Measurements from ENCODE around the gene RUFY4. TPM values are rescaled to one million over a fixed set of nuclear protein-coding genes. Genes with fewer than 3 reads are reported as not detected.

Gene RUFY4
- total RNA-seq, 1 experiment from 2014 or later, result 0.66 TPM

- Histone ChIP-seq H3K9me3 (ENCODE audit: control insufficient read depth, low read depth, low read length) (no peaks in the 10 kb centered on the region), H2AK5ac (ENCODE audit: insufficient read length, low read length) (no peak overlapping the region), H3K79me1 (ENCODE audit: insufficient read depth, low read depth, low read length, poor library complexity, severe bottlenecking) (no peaks in the 10 kb centered on the region), H4K8ac (replicated peaks; ENCODE audit: insufficient read length, low read depth, low read length) (no peak overlapping the region), H4K5ac (ENCODE audit: insufficient read length, low read depth, low read length) (no peak overlapping the region), H2BK120ac (ENCODE audit: low read depth, low read length, poor library complexity, severe bottlenecking) (no peak overlapping the region), H3K18ac (ENCODE audit: insufficient read length, low read depth, low read length) (no peak overlapping the region), H3K14ac (ENCODE audit: insufficient read depth, low read length) (no peak overlapping the region), H3K4ac (ENCODE audit: low read depth, low read length) (no peak overlapping the region), H4K20me1 (ENCODE audit: control insufficient read depth, insufficient read depth, insufficient read length) (no peaks in the 10 kb centered on the region), H4K91ac (ENCODE audit: insufficient read length, low read depth, low read length) (no peak overlapping the region), H2BK15ac (ENCODE audit: low read depth, low read length) (no peak overlapping the region), H3K4me2 (ENCODE audit: insufficient read depth, insufficient read length, low read length) (no peak overlapping the region), H3K9ac (ENCODE audit: extremely low read depth, insufficient read length, low read length) (no peak overlapping the region), H3K56ac (ENCODE audit: insufficient read length, low read depth, low read length) (no peak overlapping the region), H3K23me2 (ENCODE audit: insufficient read length, low read depth, low read length, poor library complexity, severe bottlenecking) (no peaks in the 10 kb centered on the region), H3T11ph (ENCODE audit: low read length) (no peak overlapping the region), H3K23ac (ENCODE audit: insufficient read length, low read depth, low read length) (no peak overlapping the region), H2AFZ (ENCODE audit: low read length) (no peak overlapping the region), H3K27ac (ENCODE audit: insufficient read length, low read depth, low read length) (no peak overlapping the region), H3K4me1 (ENCODE audit: insufficient read depth, low read length) (no peaks in the 10 kb centered on the region; the same call in 1 of the 2 replicates), H3K27me3 (ENCODE audit: insufficient read depth, low read length) (no peaks in the 10 kb centered on the region; the same call in 1 of the 2 replicates), H2BK12ac (ENCODE audit: insufficient read length, low read depth, low read length) (no peak overlapping the region), H2BK5ac (ENCODE audit: insufficient read length, low read length) (no peak overlapping the region), H2BK20ac (ENCODE audit: low read depth, low read length, poor library complexity, severe bottlenecking) (no peak overlapping the region), H3K79me2 (ENCODE audit: insufficient read depth, low read length) (no peaks in the 10 kb centered on the region)
- Mint-ChIP-seq H3K36me3 (ENCODE audit: insufficient read depth in 1 of 3, low read depth in 3 of 3) (no peaks in the 10 kb centered on the region; a peak in 1 of 7 replicates), H3K4me3 (no peak overlapping the region; a peak in 1 of 5 replicates), H3K27me3 (ENCODE audit: low read depth) (peaks cover 42% of the 10 kb centered on the region), H3K4me1 (peaks cover 10 to 28% of the 10 kb centered on the region in 2 experiments), H3K9me3 (no peaks in the 10 kb centered on the region), H3K27ac (no peak overlapping the region)
- DNase-seq, result no peak
- no CpG with 5 or more reads among the region's 9 CpGs for WGBS (ENCODE audit: extremely low coverage, insufficient read length, low lambda C conversion rate)
- TF ChIP-seq, protein P1, sequence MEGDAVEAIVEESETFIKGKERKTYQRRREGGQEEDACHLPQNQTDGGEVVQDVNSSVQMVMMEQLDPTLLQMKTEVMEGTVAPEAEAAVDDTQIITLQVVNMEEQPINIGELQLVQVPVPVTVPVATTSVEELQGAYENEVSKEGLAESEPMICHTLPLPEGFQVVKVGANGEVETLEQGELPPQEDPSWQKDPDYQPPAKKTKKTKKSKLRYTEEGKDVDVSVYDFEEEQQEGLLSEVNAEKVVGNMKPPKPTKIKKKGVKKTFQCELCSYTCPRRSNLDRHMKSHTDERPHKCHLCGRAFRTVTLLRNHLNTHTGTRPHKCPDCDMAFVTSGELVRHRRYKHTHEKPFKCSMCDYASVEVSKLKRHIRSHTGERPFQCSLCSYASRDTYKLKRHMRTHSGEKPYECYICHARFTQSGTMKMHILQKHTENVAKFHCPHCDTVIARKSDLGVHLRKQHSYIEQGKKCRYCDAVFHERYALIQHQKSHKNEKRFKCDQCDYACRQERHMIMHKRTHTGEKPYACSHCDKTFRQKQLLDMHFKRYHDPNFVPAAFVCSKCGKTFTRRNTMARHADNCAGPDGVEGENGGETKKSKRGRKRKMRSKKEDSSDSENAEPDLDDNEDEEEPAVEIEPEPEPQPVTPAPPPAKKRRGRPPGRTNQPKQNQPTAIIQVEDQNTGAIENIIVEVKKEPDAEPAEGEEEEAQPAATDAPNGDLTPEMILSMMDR (conservative IDR thresholded peaks at IDR 0.05), result no peak
Measured at GRCh38 chr2:218069606-218070300, 700 bp downstream of the RUFY4 start.

All from H9 (cell line).